C4-2B (cell line): ENCODE data around the gene SNF8.

ENCODE experiments used
- H3K27ac ChIP-seq: fragments of 450-650 bp; 2 replicates; pipeline ENCODE4 v1.5.1; 2017
- CTCF ChIP-seq: fragments of 450-650 bp; conservative IDR thresholded peaks from 2 replicates; pipeline ENCODE4 v1.5.1; 2017; ENCODE audit warnings: mild to moderate bottlenecking
- ZFX ChIP-seq: fragments of 450-650 bp; IDR thresholded peaks from 2 replicates; pipeline ENCODE4 v1.6.1; 2017

SNF8 gene

GRCh38 chr17:48928876-48929811, 15.5 kb downstream of the SNF8 start:
- no peak overlapping the region for H3K27ac ChIP-seq
- TF ChIP-seq ZFX (no peak), CTCF (no peak)

- TF ChIP-seq ZFX (no peak), CTCF (no peak)
- H3K27ac ChIP-seq: no peak overlapping the region
Observed at GRCh38 chr17:48927978-48928745, 16.5 kb downstream of the SNF8 start.

GRCh38 chr17:48925991-48926342, 18.7 kb downstream of the SNF8 start:
- H3K27ac ChIP-seq: no peak overlapping the region
- TF ChIP-seq CTCF: no peak
- no peak for TF ChIP-seq ZFX

GRCh38 chr17:48925251-48925990, 19.2 kb downstream of the SNF8 start:
- TF ChIP-seq CTCF (no peak), ZFX (no peak)
- no peak overlapping the region for H3K27ac ChIP-seq

GRCh38 chr17:48915459-48916282, 29.0 kb downstream of the SNF8 start:
- no peak overlapping the region for H3K27ac ChIP-seq
- TF ChIP-seq ZFX (no peak), CTCF (no peak)

GRCh38 chr17:48912476-48912875, 32.2 kb downstream of the SNF8 start:
- no peak overlapping the region for H3K27ac ChIP-seq

More at GRCh38 chr17:48912476-48912875, 32.2 kb downstream of the SNF8 start:
- TF ChIP-seq CTCF: no peak
- TF ChIP-seq ZFX: no peak
